Cortex of kidney (tissue), 1 donor: Measurements from ENCODE around the gene CEND1.

Experiments
- DNase-seq: peaks from one replicate; lab custom pipeline; 2025; lab: John Stamatoyannopoulos, UW

Gene CEND1

GRCh38 chr11:789943-790342 is at the start of gene CEND1:
Gene CEND1, minus strand, starts transcription at chr11:790090. Its CDS starts 1,514 bp downstream, at chr11:788576.
- DNase-seq = no peak

GRCh38 chr11:839280-839623 is 49.4 kb upstream of the CEND1 start:
- DNase-seq = no peak

GRCh38 chr11:838441-839279 is 48.8 kb upstream of the CEND1 start:
- no peak for DNase-seq

GRCh38 chr11:837990-838307 is 48.1 kb upstream of the CEND1 start:
- no peak for DNase-seq

- no peak for DNase-seq
Observed at GRCh38 chr11:837189-837989, 47.5 kb upstream of the CEND1 start.

GRCh38 chr11:836700-837099 is 46.8 kb upstream of the CEND1 start:
- no peak for DNase-seq

- DNase-seq = no peak
Observed at GRCh38 chr11:836274-836673, 46.4 kb upstream of the CEND1 start.

GRCh38 chr11:834371-835316 is 44.8 kb upstream of the CEND1 start:
- no peak for DNase-seq

- DNase-seq = no peak
Observed at GRCh38 chr11:833849-834311, 44.0 kb upstream of the CEND1 start.

GRCh38 chr11:833114-833791 is 43.4 kb upstream of the CEND1 start:
- DNase-seq = no peak

- no peak for DNase-seq
Observed at GRCh38 chr11:832529-833113, 42.7 kb upstream of the CEND1 start, which contains the start of gene CD151. Gene CD151, plus strand, starts transcription at chr11:832952. Its CDS starts 3,118 bp downstream, at chr11:836070.

- DNase-seq = no peak
Observed at GRCh38 chr11:831961-832528, 42.2 kb upstream of the CEND1 start.

- no peak for DNase-seq
Observed at GRCh38 chr11:831118-831864, 41.4 kb upstream of the CEND1 start.

GRCh38 chr11:830295-831117 is 40.6 kb upstream of the CEND1 start:
- no peak for DNase-seq

- no peak for DNase-seq
Observed at GRCh38 chr11:829847-830294, 40.0 kb upstream of the CEND1 start.

- DNase-seq = no peak
Observed at GRCh38 chr11:829176-829846, 39.4 kb upstream of the CEND1 start.

GRCh38 chr11:828506-829175 is 38.8 kb upstream of the CEND1 start:
- DNase-seq = no peak

GRCh38 chr11:827897-828192 is 38.0 kb upstream of the CEND1 start, which contains the start of gene CRACR2B:
Gene CRACR2B, plus strand, starts transcription at chr11:827919. Its CDS starts 689 bp downstream, at chr11:828608.
- DNase-seq = no peak
